ENCODE measurements around the gene AKAP8L. TPM values are rescaled to one million over a fixed set of nuclear protein-coding genes. Genes with fewer than 3 reads are reported as not detected.

AKAP8L gene
- total and polyA plus RNA-seq, 9 of the 15 experiments (the other 6 are each of a cell fraction or from before 2014, with no cell fraction given): 2.4 to 116 (median 70.7) TPM

GRCh38 chr19:15379083-15379998 is 39.4 kb downstream of the AKAP8L start, which contains the start of gene AKAP8 (continued):
- TF ChIP-seq ZBTB34 (CRISPR knock-in tag; IDR thresholded peaks at IDR 0.05) (no peak), ZNF639 (CRISPR knock-in tag; conservative IDR thresholded peaks at IDR 0.05 in 1 of 2, IDR thresholded peaks at IDR 0.05 in 1 of 2) (no peak), SETDB1 (IDR thresholded peaks at IDR 0.05; ENCODE audit: low read length) (no peak), SRSF7 (optimal IDR thresholded peaks at IDR 0.05; ENCODE audit: low read depth, low read length) (no peak), POLR3A (IDR thresholded peaks at IDR 0.05; ENCODE audit: borderline replicate concordance, extremely low read depth, insufficient read depth, insufficient read length) (no peak), SOX6 (IDR thresholded peaks at IDR 0.05) (no peak), ZNF764 (CRISPR knock-in tag; IDR thresholded peaks at IDR 0.05; ENCODE audit: low read depth) (no peak), RNF2 (IDR thresholded peaks at IDR 0.05) (no peak), ZNF696 (CRISPR knock-in tag; conservative IDR thresholded peaks at IDR 0.05) (no peak), SMAD2 (IDR thresholded peaks at IDR 0.05; ENCODE audit: low read depth, low read length) (no peak), MXD1 (CRISPR knock-in tag; IDR thresholded peaks at IDR 0.05; ENCODE audit: borderline replicate concordance, poor library complexity, severe bottlenecking) (no peak), ZBTB12 (CRISPR knock-in tag; IDR thresholded peaks at IDR 0.05) (peak; percentile 84), ZNF232 (CRISPR knock-in tag; IDR thresholded peaks at IDR 0.05) (no peak; the same call in 1 of the 2 replicates), RBBP5 (IDR thresholded peaks at IDR 0.05; ENCODE audit: borderline replicate concordance, insufficient read depth, low read length, poor library complexity, severe bottlenecking) (peak; percentile 65), ZNF3 (CRISPR knock-in tag; IDR thresholded peaks at IDR 0.05) (no peak), PATZ1 (CRISPR knock-in tag; IDR thresholded peaks at IDR 0.05; ENCODE audit: borderline replicate concordance) (no peak), ZFX (CRISPR knock-in tag; IDR thresholded peaks at IDR 0.05) (peak; percentile 94), ZNF197 (CRISPR knock-in tag; IDR thresholded peaks at IDR 0.05; ENCODE audit: low read depth) (no peak), SMAD4 (CRISPR knock-in tag; conservative IDR thresholded peaks at IDR 0.05) (no peak), XRCC5 (IDR thresholded peaks at IDR 0.05; ENCODE audit: low read depth, low read length) (no peak)
